ENCODE results near the gene ARHGEF17. TPM values are rescaled to one million over a fixed set of nuclear protein-coding genes. Genes with fewer than 3 reads are reported as not detected.

Gene ARHGEF17
- total and polyA plus RNA-seq, 2 of the 13 experiments (the other 11 are each of a cell fraction or from before 2014, with no cell fraction given) = 10.7 to 28.8 TPM

- TF ChIP-seq ZNF318 (CRISPR knock-in tag; IDR thresholded peaks at IDR 0.05) (0 out of 2 replicates have a peak, but pooled peaks have one; percentile 71), MED1 (CRISPR knock-in tag; IDR thresholded peaks at IDR 0.05) (no peak), FIP1L1 (IDR thresholded peaks at IDR 0.05; ENCODE audit: borderline replicate concordance, insufficient read depth, low read depth, low read length) (no peak), TMF1 (CRISPR knock-in tag; IDR thresholded peaks at IDR 0.05; ENCODE audit: low read depth) (no peak), TRIM22 (IDR thresholded peaks at IDR 0.05) (no peak), FOXP1 (IDR thresholded peaks at IDR 0.05) (no peak), FOXP1 (CRISPR knock-in tag; IDR thresholded peaks at IDR 0.05) (no peak), KLF6 (CRISPR knock-in tag; IDR thresholded peaks at IDR 0.05) (no peak), NR2F6 (IDR thresholded peaks at IDR 0.05) (no peak), NR2F6 (CRISPR knock-in tag; IDR thresholded peaks at IDR 0.05) (0 out of 2 replicates have a peak, but pooled peaks have one; percentile 14), ZNF660 (CRISPR knock-in tag; IDR thresholded peaks at IDR 0.05; ENCODE audit: borderline replicate concordance, low read depth) (no peak), RORA (CRISPR knock-in tag; IDR thresholded peaks at IDR 0.05) (no peak), SMC3 (IDR thresholded peaks at IDR 0.05; ENCODE audit: low read length) (peak; percentile 71; the same call in 1 of the 2 replicates), ZBTB33 (CRISPR knock-in tag; IDR thresholded peaks at IDR 0.05) (peak; percentile 34; the same call in 1 of the 2 replicates), GATA4 (IDR thresholded peaks at IDR 0.05; ENCODE audit: borderline replicate concordance, low read depth) (no peak), ZNF251 (CRISPR knock-in tag; IDR thresholded peaks at IDR 0.05) (0 out of 2 replicates have a peak, but pooled peaks have one; percentile 43), SAP130 (CRISPR knock-in tag; IDR thresholded peaks at IDR 0.05; ENCODE audit: low read depth) (peak; percentile 31; the same call in 1 of the 2 replicates)
These were observed 85.7 kb downstream of the ARHGEF17 start (continued) for GRCh38 chr11:73393479-73394415.

All from HepG2 (cell line).